Endodermal cell (in vitro differentiated cells): ENCODE results near the gene CASP8. TPM values are rescaled to one million over a fixed set of nuclear protein-coding genes. Genes with fewer than 3 reads are reported as not detected.

Source experiments
- DNase-seq: peaks from one replicate; pipeline ENCODE4 v3.0.0-alpha.2; 2017
- H3K27ac ChIP-seq: 2 replicates; pipeline ENCODE4 v1.5.1; 2013; ENCODE audit warnings: mild to moderate bottlenecking, low read depth, low read length, moderate library complexity
- H3K27me3 ChIP-seq: 2 replicates; pipeline ENCODE4 v1.6.1; 2013; ENCODE audit warnings: mild to moderate bottlenecking, low read length, moderate library complexity; ENCODE audit not compliant: insufficient read depth, control insufficient read depth, poor library complexity, severe bottlenecking
- H3K36me3 ChIP-seq: 2 replicates; pipeline ENCODE4 v1.7.0; 2013; ENCODE audit warnings: mild to moderate bottlenecking, low read length, moderate library complexity; ENCODE audit not compliant: control insufficient read depth, insufficient read depth
- H3K4me1 ChIP-seq: one replicate; pipeline ENCODE4 v1.7.0; 2013; ENCODE audit warnings: low read length; ENCODE audit not compliant: control insufficient read depth, insufficient read depth
- H3K4me3 ChIP-seq: 2 replicates; pipeline ENCODE4 v1.5.1; 2013; ENCODE audit warnings: mild to moderate bottlenecking, low read length, moderate library complexity
- H3K9ac ChIP-seq: 2 replicates; pipeline ENCODE4 v1.6.1; 2013; ENCODE audit warnings: mild to moderate bottlenecking, low read length, moderate library complexity; ENCODE audit not compliant: poor library complexity, severe bottlenecking; ENCODE audit errors: extremely low read depth
- H3K9me3 ChIP-seq: 2 replicates; pipeline ENCODE4 v1.6.1; 2013; ENCODE audit warnings: mild to moderate bottlenecking, low read length, moderate library complexity; ENCODE audit not compliant: control insufficient read depth
- H3K27ac Mint-ChIP-seq: 2 replicates; pipeline ENCODE4 v1.8.0; 2020; ENCODE audit warnings: mixed read lengths
- H3K27me3 Mint-ChIP-seq: 2 replicates; pipeline ENCODE4 v1.8.0; 2021; ENCODE audit warnings: mild to moderate bottlenecking, mixed read lengths; ENCODE audit not compliant: insufficient read depth
- H3K36me3 Mint-ChIP-seq: 2 replicates; pipeline ENCODE4 v1.8.0; 2020; ENCODE audit warnings: low read depth, mixed read lengths
- H3K4me1 Mint-ChIP-seq: 2 replicates; pipeline ENCODE4 v1.8.0; 2020; ENCODE audit warnings: mixed read lengths
- H3K4me3 Mint-ChIP-seq: 2 replicates; pipeline ENCODE4 v1.8.0; 2020; ENCODE audit warnings: mild to moderate bottlenecking, moderate library complexity, mixed read lengths
- H3K9me3 Mint-ChIP-seq: 2 replicates; pipeline ENCODE4 v1.8.0; 2020; ENCODE audit warnings: mild to moderate bottlenecking, mixed read lengths
- WGBS, 2 experiments: methylation state at CpG; one replicate each; pipeline versions ENCODE4 v1.1.5 to v1.1.7; 2013; ENCODE audit warnings: missing lambda C conversion rate in 2 of 2, mixed read lengths in 1 of 2; ENCODE audit not compliant: insufficient coverage in 1 of 2, insufficient read length in 1 of 2; 5-methylcytosine and 5-hydroxymethylcytosine counted together
- total RNA-seq, 2 donors: library from RNA; stranded (reverse); fragmentation: NEBNext Ultra II Directional in 1 of 2; extraction: Animal tissue kit (Norgen Biotek cat#: 25700) in 1 of 2; gene quantifications; 2 replicates in 1 of 2; 3 replicates in 1 of 2; pipeline ENCODE4 v1.2.1, GENCODE V29; 2021
- TF ChIP-seq, protein P1 (sequence below): fragments of 200-600 bp; sonication (generic); conservative IDR thresholded peaks from 2 replicates; pipeline ENCODE4 v1.5.0; 2021; ENCODE audit warnings: antibody characterized with exemption, mild to moderate bottlenecking

CASP8 gene
- total RNA-seq, 2 donors from 2014 or later: 5.4 to 9.0 TPM

DNA sequence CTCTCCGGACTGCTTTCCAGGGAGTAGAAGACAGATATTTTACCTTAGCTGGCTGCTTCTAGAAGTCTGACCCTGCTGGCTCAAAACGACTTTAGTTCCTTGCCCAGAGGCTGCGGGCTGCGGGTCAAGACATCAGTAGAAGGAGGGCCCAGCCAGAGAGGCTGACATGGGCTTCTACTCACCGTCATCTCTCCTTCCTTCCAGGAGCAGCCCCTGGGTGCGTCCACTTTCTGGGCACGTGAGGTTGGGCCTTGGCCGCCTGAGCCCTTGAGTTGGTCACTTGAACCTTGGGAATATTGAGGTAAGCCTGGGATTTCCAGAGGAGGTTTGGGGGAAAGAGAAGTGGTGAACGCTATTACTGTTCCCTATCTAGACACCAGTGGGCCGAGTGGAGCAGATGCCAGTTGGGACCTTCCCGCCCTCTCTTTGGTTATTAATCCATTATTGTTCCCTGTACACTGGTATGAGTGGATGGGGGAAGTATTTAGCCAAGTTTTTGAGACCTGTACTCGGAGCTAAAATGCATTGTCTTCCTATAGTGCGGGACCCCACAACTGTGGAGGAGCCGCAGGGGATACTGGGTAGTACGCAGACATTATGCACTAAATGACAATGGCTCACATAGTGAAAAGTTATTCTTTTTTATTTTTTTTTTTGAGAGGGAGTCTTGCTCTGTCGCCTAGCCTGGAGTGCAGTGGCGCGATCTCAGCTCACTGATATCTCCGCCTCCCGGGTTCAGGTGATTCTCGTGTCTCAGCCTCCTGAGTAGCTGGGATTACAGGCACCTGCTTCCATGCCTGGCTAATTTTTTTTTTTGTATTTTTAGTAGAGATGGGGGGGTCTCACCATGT, 26.3 kb upstream of the CASP8 start:
- Histone ChIP-seq H3K9ac (no peak overlapping the region), H3K9me3 (no peaks in the 10 kb centered on the region), H3K36me3 (no peaks in the 10 kb centered on the region), H3K4me1 (no peaks in the 10 kb centered on the region), H3K27ac (no peak overlapping the region), H3K27me3 (no peaks in the 10 kb centered on the region), H3K4me3 (no peak overlapping the region)
- peak overlapping the region; percentile 76 for H3K27ac Mint-ChIP-seq
- H3K4me1 Mint-ChIP-seq: peaks cover 8% of the 10 kb centered on the region
- H3K27me3 Mint-ChIP-seq: peaks cover 3% of the 10 kb centered on the region
- H3K9me3 Mint-ChIP-seq: no peaks in the 10 kb centered on the region
- WGBS, 2 experiments: 91 to 93% methylated on average over 11 to 21 of the region's 21 CpGs
- peak; percentile 56 for DNase-seq
- H3K4me3 Mint-ChIP-seq: peak overlapping the region; percentile 47
- TF ChIP-seq, protein P1, sequence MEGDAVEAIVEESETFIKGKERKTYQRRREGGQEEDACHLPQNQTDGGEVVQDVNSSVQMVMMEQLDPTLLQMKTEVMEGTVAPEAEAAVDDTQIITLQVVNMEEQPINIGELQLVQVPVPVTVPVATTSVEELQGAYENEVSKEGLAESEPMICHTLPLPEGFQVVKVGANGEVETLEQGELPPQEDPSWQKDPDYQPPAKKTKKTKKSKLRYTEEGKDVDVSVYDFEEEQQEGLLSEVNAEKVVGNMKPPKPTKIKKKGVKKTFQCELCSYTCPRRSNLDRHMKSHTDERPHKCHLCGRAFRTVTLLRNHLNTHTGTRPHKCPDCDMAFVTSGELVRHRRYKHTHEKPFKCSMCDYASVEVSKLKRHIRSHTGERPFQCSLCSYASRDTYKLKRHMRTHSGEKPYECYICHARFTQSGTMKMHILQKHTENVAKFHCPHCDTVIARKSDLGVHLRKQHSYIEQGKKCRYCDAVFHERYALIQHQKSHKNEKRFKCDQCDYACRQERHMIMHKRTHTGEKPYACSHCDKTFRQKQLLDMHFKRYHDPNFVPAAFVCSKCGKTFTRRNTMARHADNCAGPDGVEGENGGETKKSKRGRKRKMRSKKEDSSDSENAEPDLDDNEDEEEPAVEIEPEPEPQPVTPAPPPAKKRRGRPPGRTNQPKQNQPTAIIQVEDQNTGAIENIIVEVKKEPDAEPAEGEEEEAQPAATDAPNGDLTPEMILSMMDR: no peak
- peaks cover 2% of the 10 kb centered on the region for H3K36me3 Mint-ChIP-seq

DNA sequence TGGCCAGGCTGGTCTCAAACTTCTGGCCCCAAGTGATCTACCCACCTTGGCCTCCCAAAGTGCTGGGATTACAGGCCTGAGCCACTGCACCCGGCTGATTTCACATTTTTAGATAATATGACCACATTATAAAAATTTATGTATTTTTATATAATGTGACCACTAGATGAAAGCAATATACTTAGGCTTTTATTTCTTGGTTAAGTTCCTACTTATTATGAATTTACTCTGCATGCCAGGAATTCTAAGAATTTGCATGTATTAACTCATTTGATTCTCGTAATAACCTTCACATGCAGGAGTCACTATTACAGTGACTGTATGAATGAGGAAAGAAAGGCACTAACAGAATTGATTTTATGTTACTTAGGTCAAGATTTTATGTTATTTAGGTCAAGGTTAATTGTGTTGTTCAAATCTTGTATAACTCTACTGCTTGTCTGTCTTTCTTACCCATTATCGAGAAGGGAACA, 25.6 kb upstream of the CASP8 start:
- WGBS, 2 experiments: 97 to 100% methylated on average over 1 to 2 of the region's 3 CpGs
- no peak overlapping the region for H3K27ac Mint-ChIP-seq
- H3K4me1 Mint-ChIP-seq: peaks cover 8% of the 10 kb centered on the region
- H3K27me3 Mint-ChIP-seq: peaks cover 3% of the 10 kb centered on the region
- H3K27me3 ChIP-seq: no peaks in the 10 kb centered on the region
- H3K4me3 ChIP-seq: no peak overlapping the region
- no peak overlapping the region for H3K9ac ChIP-seq
- no peak for DNase-seq
- H3K36me3 Mint-ChIP-seq: peaks cover 7% of the 10 kb centered on the region
- peaks cover 3% of the 10 kb centered on the region for H3K9me3 ChIP-seq
- no peaks in the 10 kb centered on the region for H3K4me1 ChIP-seq
- no peak overlapping the region for H3K4me3 Mint-ChIP-seq
- no peak overlapping the region for H3K27ac ChIP-seq
- TF ChIP-seq, protein P1: no peak
- H3K9me3 Mint-ChIP-seq: peaks cover 4% of the 10 kb centered on the region
- H3K36me3 ChIP-seq: no peaks in the 10 kb centered on the region

DNA sequence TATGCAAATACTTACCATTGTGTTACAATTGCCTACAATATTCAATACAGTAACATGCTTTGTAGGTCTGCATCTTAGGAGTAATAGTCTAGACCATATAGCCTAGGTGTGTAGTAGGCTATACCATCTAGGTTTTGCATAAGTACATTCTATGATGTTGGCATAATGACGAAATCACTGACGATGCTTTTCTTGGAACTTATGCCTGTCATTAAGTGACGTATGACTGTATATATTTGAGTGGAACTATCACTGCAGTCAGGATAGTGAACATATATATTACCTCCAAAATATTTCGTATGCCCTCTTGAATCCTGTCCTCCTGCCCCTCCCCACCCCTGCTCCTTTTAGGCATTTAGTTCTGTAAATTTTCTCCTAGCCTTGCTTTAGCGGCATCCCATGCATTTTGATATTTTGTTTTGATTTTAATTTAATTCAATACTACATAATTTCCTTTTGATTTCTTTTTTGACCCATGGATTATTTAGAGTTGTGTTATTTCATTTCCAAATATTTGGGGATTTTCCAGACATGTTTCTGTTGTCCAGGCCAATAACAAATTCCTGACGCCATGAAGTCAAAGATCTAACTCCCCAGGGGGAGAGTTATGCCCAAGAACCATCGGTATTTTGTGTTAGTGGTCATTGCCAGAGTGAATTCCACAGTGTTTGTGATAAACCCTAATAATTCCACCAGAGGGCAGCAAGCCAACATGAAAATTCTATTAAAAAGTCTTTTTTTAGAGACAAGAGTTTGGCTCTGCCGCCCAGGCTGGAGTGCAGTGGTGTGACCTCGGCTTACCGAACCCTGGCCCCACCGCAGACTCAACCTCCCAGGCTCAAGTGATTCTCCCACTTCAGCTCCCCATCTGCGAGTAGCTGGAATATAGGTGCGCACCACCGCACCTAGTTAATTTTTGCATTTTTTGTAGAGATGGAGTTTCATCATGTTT, 24.2 kb upstream of the CASP8 start:
- H3K36me3 Mint-ChIP-seq: peaks cover 14% of the 10 kb centered on the region
- no peaks in the 10 kb centered on the region for H3K27me3 Mint-ChIP-seq
- TF ChIP-seq, protein P1: peak; percentile 84
- H3K27ac Mint-ChIP-seq: peak overlapping the region; percentile 74
- Histone ChIP-seq H3K9me3 (peaks cover 5% of the 10 kb centered on the region), H3K27ac (no peak overlapping the region), H3K4me3 (no peak overlapping the region), H3K27me3 (no peaks in the 10 kb centered on the region), H3K4me1 (no peaks in the 10 kb centered on the region), H3K9ac (no peak overlapping the region), H3K36me3 (no peaks in the 10 kb centered on the region)
- H3K4me1 Mint-ChIP-seq: peaks cover 8% of the 10 kb centered on the region
- 17 to 61% methylated on average over 6 to 13 of the region's 14 CpGs for WGBS, 2 experiments
- no peak overlapping the region for H3K4me3 Mint-ChIP-seq
- peaks cover 9% of the 10 kb centered on the region for H3K9me3 Mint-ChIP-seq
- DNase-seq: peak; percentile 80
